22Rv1 (cell line): ENCODE measurements around the gene CXCL5.

Experiments used
- H3K27ac ChIP-seq: fragments of 450-650 bp; 2 replicates; pipeline ENCODE4 v1.5.1; 2017
- CTCF ChIP-seq: fragments of 450-650 bp; IDR thresholded peaks from 2 replicates; pipeline ENCODE4 v1.5.1; 2017; ENCODE audit warnings: mild to moderate bottlenecking
- ZFX ChIP-seq: fragments of 450-650 bp; IDR thresholded peaks from 2 replicates; pipeline ENCODE4 v1.6.1; 2017; ENCODE audit warnings: antibody characterized with exemption, borderline replicate concordance

Gene CXCL5

DNA sequence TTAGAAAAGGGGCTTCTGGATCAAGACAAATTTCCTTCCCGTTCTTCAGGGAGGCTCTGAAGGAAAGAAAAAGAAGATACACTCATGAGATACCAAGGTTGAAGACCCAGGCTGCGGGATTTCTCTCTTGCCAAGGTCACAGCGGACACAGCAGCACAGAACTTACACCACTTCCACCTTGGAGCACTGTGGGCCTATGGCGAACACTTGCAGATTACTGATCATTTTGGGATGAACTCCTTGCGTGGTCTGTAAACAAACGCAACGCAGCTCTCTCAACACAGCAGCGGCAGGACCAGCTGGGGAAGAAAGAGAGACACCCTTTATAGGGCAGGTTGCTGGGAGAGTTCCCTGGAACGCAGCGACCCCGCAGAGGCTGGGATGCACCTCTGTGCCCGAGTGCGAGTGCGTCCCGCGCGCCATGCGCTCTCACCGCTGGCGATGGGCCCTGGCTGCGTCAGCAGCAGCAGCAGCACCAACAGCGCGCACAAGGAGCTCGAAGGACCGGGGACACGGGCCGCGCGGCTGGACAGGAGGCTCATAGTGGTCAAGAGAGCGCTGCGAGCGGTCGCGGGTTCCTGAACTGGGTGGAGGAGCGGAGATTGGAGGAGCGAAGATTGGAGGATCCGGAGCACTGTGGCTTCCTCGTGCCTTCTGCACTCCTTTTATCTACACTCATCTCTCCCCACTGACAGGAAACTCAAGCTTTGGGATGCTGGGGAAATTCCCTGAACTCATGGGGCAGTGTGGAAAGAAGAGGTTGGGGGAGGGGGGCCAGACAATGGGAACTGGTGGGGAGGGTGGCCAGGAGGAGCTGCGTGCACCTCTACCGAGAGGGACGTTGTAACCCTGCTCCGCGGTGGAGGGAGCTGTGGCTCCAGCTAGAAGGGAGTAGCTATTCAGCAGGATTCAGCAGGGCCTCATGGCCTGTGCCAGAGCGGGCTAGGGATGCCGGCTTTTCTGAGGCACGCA lies at the start of gene CXCL5:
Gene CXCL5, minus strand, starts transcription at position 638 of the 972 bp plus-strand sequence. Its CDS starts 96 bp downstream, at position 542.
- no peak within 1 kb of the TSS for H3K27ac ChIP-seq
- no peak for TF ChIP-seq CTCF
- TF ChIP-seq ZFX = no peak

GRCh38 chr4:74047152-74047551 lies 48.7 kb upstream of the CXCL5 start:
- H3K27ac ChIP-seq = no peak overlapping the region
- TF ChIP-seq ZFX (no peak), CTCF (no peak)

DNA sequence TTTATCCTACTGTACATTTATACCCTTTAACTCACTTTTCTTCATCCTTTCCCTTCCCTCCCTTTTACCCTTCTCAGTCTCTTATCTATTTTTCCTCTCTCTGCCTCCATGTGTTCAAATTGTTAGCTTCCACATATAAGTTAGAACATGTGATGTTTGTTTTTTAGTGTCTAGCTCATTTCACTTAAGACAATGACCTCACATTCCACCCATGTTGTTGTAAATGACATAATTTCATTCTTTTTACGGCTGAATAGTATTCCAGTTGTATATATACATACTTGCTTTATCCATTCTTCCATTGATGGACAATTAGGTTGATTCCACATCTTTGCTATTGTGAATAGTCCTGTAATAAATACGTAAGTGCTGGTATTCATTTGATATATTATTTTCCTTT lies 47.3 kb upstream of the CXCL5 start:
- no peak for TF ChIP-seq CTCF
- TF ChIP-seq ZFX = no peak
- H3K27ac ChIP-seq = no peak overlapping the region

GRCh38 chr4:74045247-74045646 lies 46.8 kb upstream of the CXCL5 start:
- no peak overlapping the region for H3K27ac ChIP-seq
- TF ChIP-seq ZFX = no peak
- TF ChIP-seq CTCF = no peak

DNA sequence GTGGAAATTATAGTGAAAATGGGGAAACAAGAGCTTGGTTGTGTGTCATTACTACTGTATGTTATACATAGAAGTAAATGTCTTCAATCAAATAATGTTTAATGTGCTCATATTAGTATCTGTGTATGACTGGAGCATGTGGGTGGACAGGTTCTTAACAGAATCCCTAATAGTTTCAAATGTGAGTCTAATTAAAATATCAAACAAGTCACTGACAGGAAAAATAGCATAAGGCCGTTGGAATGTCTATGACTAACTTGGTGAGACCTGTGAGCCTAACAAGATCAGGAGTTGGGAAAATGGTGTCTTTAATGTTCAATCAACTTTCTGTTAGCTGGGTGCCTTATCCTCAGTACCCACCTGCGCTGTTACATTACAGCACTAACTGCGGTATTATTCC lies 46.2 kb upstream of the CXCL5 start:
- H3K27ac ChIP-seq = no peak overlapping the region
- no peak for TF ChIP-seq ZFX
- no peak for TF ChIP-seq CTCF

DNA sequence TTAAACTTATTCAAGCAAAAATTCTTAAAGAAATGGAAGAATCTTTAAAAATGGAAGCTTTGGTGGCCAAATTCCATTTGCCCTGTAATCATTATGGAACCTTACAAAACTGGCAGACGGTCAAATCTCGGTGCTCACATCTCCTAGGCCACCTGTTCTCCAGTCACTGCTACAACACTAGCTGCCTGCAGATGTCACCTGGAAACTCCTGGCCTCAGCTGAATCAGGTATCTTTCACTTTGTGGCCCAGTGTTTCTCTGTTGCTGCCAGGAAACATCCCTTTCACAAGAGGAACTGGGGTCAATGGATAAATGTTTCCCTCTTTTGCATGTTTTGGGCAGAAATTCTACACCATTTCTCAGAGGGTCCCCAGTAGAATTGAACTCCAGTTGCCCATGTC lies 44.2 kb upstream of the CXCL5 start:
- TF ChIP-seq CTCF = 0 out of 2 replicates have a peak, but pooled peaks have one; percentile 9
- TF ChIP-seq ZFX = no peak
- H3K27ac ChIP-seq = no peak overlapping the region

DNA sequence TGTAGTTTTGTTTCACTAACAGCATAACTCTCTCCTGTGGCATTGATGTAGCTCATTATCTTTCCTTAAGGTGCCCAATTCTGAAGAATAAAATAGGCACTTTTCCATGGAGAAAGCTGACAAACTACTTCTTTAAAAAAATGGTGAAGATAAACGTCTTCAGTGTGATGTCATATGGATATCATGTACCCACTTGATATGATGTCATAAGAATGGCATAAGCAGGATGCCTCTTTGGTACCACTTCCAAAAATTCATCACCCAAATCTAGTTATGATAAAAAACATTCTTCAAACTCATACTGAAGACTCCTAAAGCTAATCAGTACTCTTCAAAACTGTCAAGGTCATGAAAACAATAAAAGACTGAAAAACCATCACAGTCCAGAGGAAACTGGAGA lies 42.9 kb upstream of the CXCL5 start:
- no peak for TF ChIP-seq CTCF
- no peak for TF ChIP-seq ZFX
- H3K27ac ChIP-seq = no peak overlapping the region
